Activated naive CD4-positive, alpha-beta T cell treated with anti-CD3 and anti-CD28 coated beads, Interleukin-2, amount 50 U/mL, for 72 hours (primary cell): Measurements from ENCODE around the gene LRCOL1. TPM values are rescaled to one million over a fixed set of nuclear protein-coding genes. Genes with fewer than 3 reads are reported as not detected.

Experiments used
- ATAC-seq, 2 donors: fragments of 150-1000 bp; cut with Tn5 transposase; 2 replicates each; pipeline ENCODE4 v1.10.0; 2021; ENCODE audit warnings: mild to moderate bottlenecking in 2 of 2, moderate library complexity in 2 of 2
- DNase-seq, 2 donors: peaks; one replicate each; pipeline ENCODE4 v3.0.0; 2021 to 2022; ENCODE audit warnings: low spot score in 2 of 2
- H3K27ac Mint-ChIP-seq, 2 donors: one replicate each; pipeline ENCODE4 v1.8.0; 2022; ENCODE audit warnings: mild to moderate bottlenecking in 2 of 2, mixed read lengths in 2 of 2
- H3K36me3 Mint-ChIP-seq, 2 donors: one replicate each; pipeline ENCODE4 v1.8.0; 2022; ENCODE audit warnings: mixed read lengths in 2 of 2
- H3K9me3 Mint-ChIP-seq, 2 donors: one replicate each; pipeline ENCODE4 v1.8.0; 2022; ENCODE audit warnings: mixed read lengths in 2 of 2
- total RNA-seq, 2 donors: library from RNA; stranded (reverse); gene quantifications; one replicate each; pipeline ENCODE4 v1.2.3, GENCODE V29; 2022

The LRCOL1 gene
- total RNA-seq, 2 donors from 2014 or later, result not detected

- Mint-ChIP-seq H3K27ac (no peak overlapping the region), H3K9me3 (peaks cover 0 to 18% of the 10 kb centered on the region in 2 donors)
Observed at GRCh38 chr12:132614029-132614428, 3.6 kb upstream of the LRCOL1 start.

GRCh38 chr12:132611620-132612019, 1.2 kb upstream of the LRCOL1 start:
- DNase-seq, result no peak

More at GRCh38 chr12:132614029-132614428, 3.6 kb upstream of the LRCOL1 start:
- DNase-seq (no peak), ATAC-seq (no peak)
- peaks cover 10 to 33% of the 10 kb centered on the region in 2 donors for H3K36me3 Mint-ChIP-seq

GRCh38 chr12:132610866-132611602, 652 bp upstream of the LRCOL1 start:
- H3K36me3 Mint-ChIP-seq, result peaks cover 0 to 12% of the 10 kb centered on the region in 2 donors
- DNase-seq (no peak), ATAC-seq (no peak)
- H3K27ac Mint-ChIP-seq, result no peak overlapping the region
- peaks cover 0 to 10% of the 10 kb centered on the region in 2 donors for H3K9me3 Mint-ChIP-seq

More at GRCh38 chr12:132611620-132612019, 1.2 kb upstream of the LRCOL1 start:
- Mint-ChIP-seq H3K9me3 (peaks cover 0 to 10% of the 10 kb centered on the region in 2 donors), H3K36me3 (peaks cover 0 to 16% of the 10 kb centered on the region in 2 donors), H3K27ac (no peak overlapping the region)
- no peak for ATAC-seq

GRCh38 chr12:132608231-132609171, 1.9 kb downstream of the LRCOL1 start:
- ATAC-seq, result peak in 1 of 2 donors; percentile 36
- Mint-ChIP-seq H3K9me3 (no peaks in the 10 kb centered on the region), H3K36me3 (peaks cover 0 to 7% of the 10 kb centered on the region in 2 donors), H3K27ac (no peak overlapping the region)
- peak in 1 of 2 donors; percentile 52 for DNase-seq

GRCh38 chr12:132606927-132607326, 3.5 kb downstream of the LRCOL1 start:
- no peak for ATAC-seq
- H3K27ac Mint-ChIP-seq, result no peak overlapping the region
- peaks cover 0 to 7% of the 10 kb centered on the region in 2 donors for H3K36me3 Mint-ChIP-seq
- DNase-seq, result no peak
- H3K9me3 Mint-ChIP-seq, result no peaks in the 10 kb centered on the region

GRCh38 chr12:132606466-132606865, 3.9 kb downstream of the LRCOL1 start:
- no peaks in the 10 kb centered on the region for H3K9me3 Mint-ChIP-seq
- no peak for DNase-seq
- ATAC-seq, result no peak
- peak overlapping the region in 1 of 2 donors; percentile 80 for H3K27ac Mint-ChIP-seq
- H3K36me3 Mint-ChIP-seq, result peaks cover 0 to 7% of the 10 kb centered on the region in 2 donors

GRCh38 chr12:132605892-132606291, 4.5 kb downstream of the LRCOL1 start:
- no peak for ATAC-seq
- no peak for DNase-seq
- H3K36me3 Mint-ChIP-seq, result peaks cover 0 to 6% of the 10 kb centered on the region in 2 donors
- no peak overlapping the region for H3K27ac Mint-ChIP-seq
- H3K9me3 Mint-ChIP-seq, result no peaks in the 10 kb centered on the region

GRCh38 chr12:132604668-132605441, 5.5 kb downstream of the LRCOL1 start:
- H3K9me3 Mint-ChIP-seq, result no peaks in the 10 kb centered on the region
- H3K36me3 Mint-ChIP-seq, result no peaks in the 10 kb centered on the region
- DNase-seq, result no peak
- no peak overlapping the region for H3K27ac Mint-ChIP-seq
- no peak for ATAC-seq

GRCh38 chr12:132604151-132604618, 6.2 kb downstream of the LRCOL1 start:
- H3K27ac Mint-ChIP-seq, result no peak overlapping the region
- H3K36me3 Mint-ChIP-seq, result no peaks in the 10 kb centered on the region
- ATAC-seq (no peak), DNase-seq (no peak)
- no peaks in the 10 kb centered on the region for H3K9me3 Mint-ChIP-seq

GRCh38 chr12:132603240-132604150, 6.9 kb downstream of the LRCOL1 start:
- ATAC-seq (no peak), DNase-seq (no peak)
- Mint-ChIP-seq H3K36me3 (no peaks in the 10 kb centered on the region), H3K27ac (no peak overlapping the region), H3K9me3 (no peaks in the 10 kb centered on the region)

- Mint-ChIP-seq H3K9me3 (no peaks in the 10 kb centered on the region), H3K36me3 (peaks cover 0 to under 1% of the 10 kb centered on the region in 2 donors), H3K27ac (no peak overlapping the region)
- no peak for ATAC-seq
- no peak for DNase-seq
Observed at GRCh38 chr12:132602572-132603239, 7.7 kb downstream of the LRCOL1 start.

- Mint-ChIP-seq H3K9me3 (no peaks in the 10 kb centered on the region), H3K27ac (no peak overlapping the region), H3K36me3 (peaks cover 0 to 6% of the 10 kb centered on the region in 2 donors)
- DNase-seq (no peak), ATAC-seq (no peak)
Observed at GRCh38 chr12:132601171-132601883, 9.1 kb downstream of the LRCOL1 start.

- Mint-ChIP-seq H3K27ac (no peak overlapping the region), H3K9me3 (no peaks in the 10 kb centered on the region), H3K36me3 (peaks cover 0 to 6% of the 10 kb centered on the region in 2 donors)
- DNase-seq (peak in 1 of 2 donors; percentile 39), ATAC-seq (peak; percentile 67 to 80)
Observed at GRCh38 chr12:132600048-132601032, 10.0 kb downstream of the LRCOL1 start.
